ENCODE data around the gene BPIFB1. TPM values are rescaled to one million over a fixed set of nuclear protein-coding genes. Genes with fewer than 3 reads are reported as not detected.

BPIFB1 gene
- total RNA-seq, 3 donors from 2014 or later = not detected

- H3K36me3 Mint-ChIP-seq (ENCODE audit: insufficient read depth) = no peaks in the 10 kb centered on the region
- DNase-seq (no peak), ATAC-seq (no peak)
- H3K27me3 Mint-ChIP-seq (ENCODE audit: low read depth) = peaks cover 10% of the 10 kb centered on the region
- H3K4me1 Mint-ChIP-seq (ENCODE audit: low read depth) = no peaks in the 10 kb centered on the region
- no peaks in the 10 kb centered on the region for H3K9me3 Mint-ChIP-seq
- no peak overlapping the region for H3K4me3 Mint-ChIP-seq
These were observed 4.3 kb upstream of the BPIFB1 start for GRCh38 chr20:33278700-33279099.

- Mint-ChIP-seq H3K4me1 (ENCODE audit: low read depth) (no peaks in the 10 kb centered on the region), H3K9me3 (no peaks in the 10 kb centered on the region), H3K36me3 (ENCODE audit: insufficient read depth) (no peaks in the 10 kb centered on the region), H3K4me3 (no peak overlapping the region), H3K27me3 (ENCODE audit: low read depth) (peaks cover 11% of the 10 kb centered on the region)
- ATAC-seq (no peak), DNase-seq (no peak)
These were observed 3.6 kb upstream of the BPIFB1 start for GRCh38 chr20:33279261-33279910.

- DNase-seq = no peak
- Mint-ChIP-seq H3K4me1 (ENCODE audit: low read depth) (no peaks in the 10 kb centered on the region), H3K9me3 (no peaks in the 10 kb centered on the region), H3K27me3 (ENCODE audit: low read depth) (peaks cover 15% of the 10 kb centered on the region), H3K36me3 (ENCODE audit: insufficient read depth) (no peaks in the 10 kb centered on the region), H3K4me3 (no peak overlapping the region)
- no peak for ATAC-seq
These were observed 2.9 kb upstream of the BPIFB1 start for GRCh38 chr20:33280000-33280680.

- H3K27me3 Mint-ChIP-seq (ENCODE audit: low read depth) = peaks cover 16% of the 10 kb centered on the region
- H3K4me1 Mint-ChIP-seq (ENCODE audit: low read depth) = no peaks in the 10 kb centered on the region
- no peak for DNase-seq
- ATAC-seq = no peak
- no peaks in the 10 kb centered on the region for H3K9me3 Mint-ChIP-seq
- H3K36me3 Mint-ChIP-seq (ENCODE audit: insufficient read depth) = no peaks in the 10 kb centered on the region
- no peak overlapping the region for H3K4me3 Mint-ChIP-seq
These were observed 2.2 kb upstream of the BPIFB1 start for GRCh38 chr20:33280775-33281174.

- no peaks in the 10 kb centered on the region for H3K36me3 Mint-ChIP-seq (ENCODE audit: insufficient read depth)
- DNase-seq = no peak
- H3K4me1 Mint-ChIP-seq (ENCODE audit: low read depth) = no peaks in the 10 kb centered on the region
- H3K4me3 Mint-ChIP-seq = no peak overlapping the region
- no peak for ATAC-seq
- no peaks in the 10 kb centered on the region for H3K9me3 Mint-ChIP-seq
- H3K27me3 Mint-ChIP-seq (ENCODE audit: low read depth) = peaks cover 12% of the 10 kb centered on the region
These were observed 1.4 kb upstream of the BPIFB1 start for GRCh38 chr20:33281550-33282146.

- H3K27me3 Mint-ChIP-seq (ENCODE audit: low read depth) = peaks cover 17% of the 10 kb centered on the region
- no peak overlapping the region for H3K4me3 Mint-ChIP-seq
These were observed 649 bp upstream of the BPIFB1 start for GRCh38 chr20:33282196-33282934.

GRCh38 chr20:33284284-33284683, 1.3 kb downstream of the BPIFB1 start:
- H3K9me3 Mint-ChIP-seq = no peaks in the 10 kb centered on the region
- DNase-seq (no peak), ATAC-seq (no peak)
- no peaks in the 10 kb centered on the region for H3K36me3 Mint-ChIP-seq (ENCODE audit: insufficient read depth)
- H3K4me3 Mint-ChIP-seq = no peak overlapping the region
- H3K27me3 Mint-ChIP-seq (ENCODE audit: low read depth) = peaks cover 13% of the 10 kb centered on the region
- H3K4me1 Mint-ChIP-seq (ENCODE audit: low read depth) = no peaks in the 10 kb centered on the region

More at GRCh38 chr20:33282196-33282934, 649 bp upstream of the BPIFB1 start:
- ATAC-seq (no peak), DNase-seq (no peak)
- H3K36me3 Mint-ChIP-seq (ENCODE audit: insufficient read depth) = no peaks in the 10 kb centered on the region
- no peaks in the 10 kb centered on the region for H3K4me1 Mint-ChIP-seq (ENCODE audit: low read depth)
- H3K9me3 Mint-ChIP-seq = no peaks in the 10 kb centered on the region

GRCh38 chr20:33284937-33285336, 1.9 kb downstream of the BPIFB1 start:
- ATAC-seq (no peak), DNase-seq (no peak)
- no peaks in the 10 kb centered on the region for H3K36me3 Mint-ChIP-seq (ENCODE audit: insufficient read depth)

GRCh38 chr20:33285861-33286495, 3.0 kb downstream of the BPIFB1 start:
- H3K4me3 Mint-ChIP-seq = no peak overlapping the region
- H3K4me1 Mint-ChIP-seq (ENCODE audit: low read depth) = no peaks in the 10 kb centered on the region
- ATAC-seq (no peak), DNase-seq (no peak)
- no peaks in the 10 kb centered on the region for H3K9me3 Mint-ChIP-seq
- H3K36me3 Mint-ChIP-seq (ENCODE audit: insufficient read depth) = no peaks in the 10 kb centered on the region
- peaks cover 13% of the 10 kb centered on the region for H3K27me3 Mint-ChIP-seq (ENCODE audit: low read depth)

More at GRCh38 chr20:33284937-33285336, 1.9 kb downstream of the BPIFB1 start:
- Mint-ChIP-seq H3K4me3 (no peak overlapping the region), H3K27me3 (ENCODE audit: low read depth) (peaks cover 13% of the 10 kb centered on the region), H3K4me1 (ENCODE audit: low read depth) (no peaks in the 10 kb centered on the region), H3K9me3 (no peaks in the 10 kb centered on the region)

- DNase-seq = no peak
- Mint-ChIP-seq H3K27me3 (ENCODE audit: low read depth) (peaks cover 13% of the 10 kb centered on the region), H3K4me3 (no peak overlapping the region), H3K36me3 (ENCODE audit: insufficient read depth) (no peaks in the 10 kb centered on the region), H3K4me1 (ENCODE audit: low read depth) (no peaks in the 10 kb centered on the region), H3K9me3 (no peaks in the 10 kb centered on the region)
- no peak for ATAC-seq
These were observed 4.9 kb downstream of the BPIFB1 start for GRCh38 chr20:33287884-33288283.

- no peaks in the 10 kb centered on the region for H3K4me1 Mint-ChIP-seq (ENCODE audit: low read depth)
- no peaks in the 10 kb centered on the region for H3K36me3 Mint-ChIP-seq (ENCODE audit: insufficient read depth)
- H3K9me3 Mint-ChIP-seq = no peaks in the 10 kb centered on the region
- ATAC-seq = no peak
- no peak overlapping the region for H3K4me3 Mint-ChIP-seq
- peaks cover 6% of the 10 kb centered on the region for H3K27me3 Mint-ChIP-seq (ENCODE audit: low read depth)
- no peak for DNase-seq
These were observed 7.8 kb downstream of the BPIFB1 start for GRCh38 chr20:33290852-33291251.

- Mint-ChIP-seq H3K4me3 (no peak overlapping the region), H3K27me3 (ENCODE audit: low read depth) (peaks cover 7% of the 10 kb centered on the region), H3K4me1 (ENCODE audit: low read depth) (no peaks in the 10 kb centered on the region), H3K36me3 (ENCODE audit: insufficient read depth) (no peaks in the 10 kb centered on the region), H3K9me3 (no peaks in the 10 kb centered on the region)
- no peak for DNase-seq
- ATAC-seq = no peak
These were observed 8.4 kb downstream of the BPIFB1 start for GRCh38 chr20:33291416-33291815.

GRCh38 chr20:33291830-33292355, 8.9 kb downstream of the BPIFB1 start:
- ATAC-seq = peak; percentile 54 to 55
- H3K36me3 Mint-ChIP-seq (ENCODE audit: insufficient read depth) = no peaks in the 10 kb centered on the region
- H3K4me3 Mint-ChIP-seq = no peak overlapping the region
- H3K4me1 Mint-ChIP-seq (ENCODE audit: low read depth) = no peaks in the 10 kb centered on the region
- H3K9me3 Mint-ChIP-seq = no peaks in the 10 kb centered on the region
- peaks cover 5% of the 10 kb centered on the region for H3K27me3 Mint-ChIP-seq (ENCODE audit: low read depth)
- peak; percentile 65 for DNase-seq

GRCh38 chr20:33296206-33296605, 13.2 kb downstream of the BPIFB1 start:
- Mint-ChIP-seq H3K9me3 (no peaks in the 10 kb centered on the region), H3K4me3 (no peak overlapping the region), H3K4me1 (ENCODE audit: low read depth) (no peaks in the 10 kb centered on the region), H3K27me3 (ENCODE audit: low read depth) (peaks cover 6% of the 10 kb centered on the region), H3K36me3 (ENCODE audit: insufficient read depth) (no peaks in the 10 kb centered on the region)
- no peak for ATAC-seq
- DNase-seq = no peak

Data from activated T-cell treated with anti-CD3 and anti-CD28 coated beads, Interleukin-2, amount 50 U/mL, for 4 hours (primary cell).